Suprapubic skin (tissue), 3 donors: ENCODE measurements around the gene TRMT61A.

Experiments used
- POLR2A ChIP-seq, 2 donors: fragments of 450-650 bp; IDR thresholded peaks; one replicate each; pipeline ENCODE4 v1.6.1; 2017; ENCODE audit warnings: antibody characterized with exemption in 2 of 2, mild to moderate bottlenecking in 2 of 2, moderate library complexity in 2 of 2
- TF ChIP-seq, protein P1 (sequence below), 2 donors: fragments of 200-600 bp in 1 of 2; fragments of 450-650 bp in 1 of 2; sonication (generic) in 1 of 2; IDR thresholded peaks; one replicate each; pipeline ENCODE4 v1.5.1; 2016 to 2019; ENCODE audit warnings: antibody characterized with exemption in 2 of 2, mild to moderate bottlenecking in 1 of 2, moderate library complexity in 1 of 2

DNA sequence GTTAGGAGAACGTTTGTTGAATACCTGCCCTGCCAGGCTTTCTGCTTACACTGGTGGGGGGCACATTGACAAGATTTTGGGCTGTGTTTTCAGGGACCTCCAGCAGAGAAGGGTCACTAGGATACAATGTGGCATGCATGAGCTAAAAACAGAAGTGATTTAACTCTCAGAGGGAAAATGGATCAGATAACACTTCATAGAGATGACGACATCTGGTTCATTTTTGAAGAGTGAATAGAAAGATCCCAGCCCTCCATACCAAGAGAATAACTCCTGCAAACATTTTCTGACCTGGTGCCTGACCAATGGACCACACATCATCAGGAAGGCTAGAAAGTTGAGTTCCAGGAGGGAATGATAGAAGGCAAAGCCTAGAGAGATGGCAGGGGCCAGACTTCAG lies 40.0 kb upstream of the TRMT61A start:
- TF ChIP-seq, protein P1, sequence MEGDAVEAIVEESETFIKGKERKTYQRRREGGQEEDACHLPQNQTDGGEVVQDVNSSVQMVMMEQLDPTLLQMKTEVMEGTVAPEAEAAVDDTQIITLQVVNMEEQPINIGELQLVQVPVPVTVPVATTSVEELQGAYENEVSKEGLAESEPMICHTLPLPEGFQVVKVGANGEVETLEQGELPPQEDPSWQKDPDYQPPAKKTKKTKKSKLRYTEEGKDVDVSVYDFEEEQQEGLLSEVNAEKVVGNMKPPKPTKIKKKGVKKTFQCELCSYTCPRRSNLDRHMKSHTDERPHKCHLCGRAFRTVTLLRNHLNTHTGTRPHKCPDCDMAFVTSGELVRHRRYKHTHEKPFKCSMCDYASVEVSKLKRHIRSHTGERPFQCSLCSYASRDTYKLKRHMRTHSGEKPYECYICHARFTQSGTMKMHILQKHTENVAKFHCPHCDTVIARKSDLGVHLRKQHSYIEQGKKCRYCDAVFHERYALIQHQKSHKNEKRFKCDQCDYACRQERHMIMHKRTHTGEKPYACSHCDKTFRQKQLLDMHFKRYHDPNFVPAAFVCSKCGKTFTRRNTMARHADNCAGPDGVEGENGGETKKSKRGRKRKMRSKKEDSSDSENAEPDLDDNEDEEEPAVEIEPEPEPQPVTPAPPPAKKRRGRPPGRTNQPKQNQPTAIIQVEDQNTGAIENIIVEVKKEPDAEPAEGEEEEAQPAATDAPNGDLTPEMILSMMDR (IDR thresholded peaks at IDR 0.05) = no peak
- no peak for TF ChIP-seq POLR2A (IDR thresholded peaks at IDR 0.05)
